Right lobe of liver (tissue), 4 donors: ENCODE data around the gene VEZF1.

Experiments used
- POLR2A ChIP-seq: fragments of 450-650 bp; IDR thresholded peaks from one replicate; pipeline ENCODE4 v1.6.1; 2017; ENCODE audit warnings: antibody characterized with exemption, mild to moderate bottlenecking
- TF ChIP-seq, protein P1 (sequence below), 4 donors: fragments of 200-600 bp in 3 of 4; fragments of 450-650 bp in 1 of 4; IDR thresholded peaks; one replicate each; pipeline versions ENCODE4 v1.5.1 to v1.8.0; 2016 to 2022; ENCODE audit warnings: antibody characterized with exemption in 4 of 4, mild to moderate bottlenecking in 2 of 4
- donor health status: DM: no; HTN: no; CAD: no.
- donor health status: DM: no; HTN: no; CAD: no.
- donor health status: DM: no; HTN: yes; CAD: no.

DNA sequence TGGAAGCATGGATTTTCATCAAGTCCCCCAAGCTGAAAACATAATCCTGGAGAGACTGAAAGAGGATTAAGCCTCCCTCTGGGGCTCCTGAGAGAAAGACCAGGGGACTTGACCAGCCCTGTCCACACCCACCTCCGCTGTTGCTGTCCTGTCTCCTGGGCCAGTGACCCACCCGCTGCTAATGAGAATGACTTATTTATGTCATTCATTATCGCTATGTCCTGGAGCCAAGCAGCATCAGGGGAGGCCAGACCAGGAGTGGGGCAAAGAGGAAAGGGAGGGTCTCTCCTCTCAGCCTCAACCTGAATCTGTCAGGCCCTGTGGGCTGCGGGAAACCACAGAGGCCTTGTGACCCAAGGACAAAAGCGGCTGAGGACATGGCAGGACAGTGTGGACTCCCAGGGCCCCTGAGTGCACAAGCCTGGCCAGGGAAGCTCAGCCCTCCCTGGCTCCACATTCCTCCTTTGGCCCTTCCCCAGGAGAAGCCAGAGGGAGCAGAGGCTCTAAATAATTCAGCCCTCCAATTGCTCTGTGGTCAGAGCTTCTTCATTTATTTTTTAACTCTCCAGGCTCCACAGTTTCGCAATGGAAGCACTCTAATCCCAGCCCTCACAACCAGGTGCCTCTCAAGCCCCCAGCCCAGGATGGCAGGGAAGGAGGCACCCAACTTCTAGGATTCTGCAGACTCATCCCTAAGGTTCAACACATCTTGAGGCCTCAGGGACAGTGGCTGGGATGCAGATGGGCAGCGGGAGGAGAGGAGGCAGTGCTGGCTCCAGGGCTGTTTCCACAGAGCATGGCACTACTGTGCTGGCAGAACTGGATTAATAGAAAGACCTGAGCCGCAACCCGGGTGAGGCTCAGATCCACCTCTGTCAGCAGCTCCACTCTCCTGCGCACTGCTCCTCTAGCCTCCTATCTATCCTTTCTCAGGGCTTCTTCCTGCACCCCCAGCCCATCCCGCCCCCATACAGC lies 51.9 kb downstream of the VEZF1 start:
- no peak for TF ChIP-seq POLR2A
- TF ChIP-seq, protein P1, sequence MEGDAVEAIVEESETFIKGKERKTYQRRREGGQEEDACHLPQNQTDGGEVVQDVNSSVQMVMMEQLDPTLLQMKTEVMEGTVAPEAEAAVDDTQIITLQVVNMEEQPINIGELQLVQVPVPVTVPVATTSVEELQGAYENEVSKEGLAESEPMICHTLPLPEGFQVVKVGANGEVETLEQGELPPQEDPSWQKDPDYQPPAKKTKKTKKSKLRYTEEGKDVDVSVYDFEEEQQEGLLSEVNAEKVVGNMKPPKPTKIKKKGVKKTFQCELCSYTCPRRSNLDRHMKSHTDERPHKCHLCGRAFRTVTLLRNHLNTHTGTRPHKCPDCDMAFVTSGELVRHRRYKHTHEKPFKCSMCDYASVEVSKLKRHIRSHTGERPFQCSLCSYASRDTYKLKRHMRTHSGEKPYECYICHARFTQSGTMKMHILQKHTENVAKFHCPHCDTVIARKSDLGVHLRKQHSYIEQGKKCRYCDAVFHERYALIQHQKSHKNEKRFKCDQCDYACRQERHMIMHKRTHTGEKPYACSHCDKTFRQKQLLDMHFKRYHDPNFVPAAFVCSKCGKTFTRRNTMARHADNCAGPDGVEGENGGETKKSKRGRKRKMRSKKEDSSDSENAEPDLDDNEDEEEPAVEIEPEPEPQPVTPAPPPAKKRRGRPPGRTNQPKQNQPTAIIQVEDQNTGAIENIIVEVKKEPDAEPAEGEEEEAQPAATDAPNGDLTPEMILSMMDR (IDR thresholded peaks at IDR 0.05) = no peak
